ENCODE data around the gene SNRNP200.

GRCh38 chr2:96245609-96246390 lies 59.5 kb downstream of the SNRNP200 start:
- TF ChIP-seq CTCF (IDR thresholded peaks at IDR 0.05) (no peak), POLR2AphosphoS5 (IDR thresholded peaks at IDR 0.05) (no peak)
